HL-60 (cell line): Measurements from ENCODE around the gene SOX9.

Experiments used
- CTCF ChIP-seq: IDR thresholded peaks from one replicate; pipeline ENCODE4 v1.5.1; 2011; ENCODE audit warnings: low read length, control low read depth, inconsistent platforms; ENCODE audit not compliant: insufficient read depth
- SPI1 ChIP-seq: IDR thresholded peaks from 2 replicates; pipeline ENCODE4 v1.6.1; 2012; ENCODE audit warnings: low read depth, mild to moderate bottlenecking, borderline replicate concordance

- TF ChIP-seq CTCF = no peak
- no peak for TF ChIP-seq SPI1
Measured at GRCh38 chr17:72128039-72128438, 7.2 kb downstream of the SOX9 start.
